GM18867 (cell line): ENCODE measurements around the gene MRTO4.
"Not testable (repeated sequence)": the region's sequence is repeated elsewhere in the genome, so short reads cannot be mapped to it uniquely, and the experiment has no call there.

Experiments
- ATAC-seq: cut with Tn5 transposase; IDR thresholded peaks from one replicate; pipeline ENCODE4 v1.9.1; 2021; ENCODE audit warnings: mild to moderate bottlenecking, moderate library complexity; ENCODE audit not compliant: unreplicated experiment

Gene MRTO4

DNA sequence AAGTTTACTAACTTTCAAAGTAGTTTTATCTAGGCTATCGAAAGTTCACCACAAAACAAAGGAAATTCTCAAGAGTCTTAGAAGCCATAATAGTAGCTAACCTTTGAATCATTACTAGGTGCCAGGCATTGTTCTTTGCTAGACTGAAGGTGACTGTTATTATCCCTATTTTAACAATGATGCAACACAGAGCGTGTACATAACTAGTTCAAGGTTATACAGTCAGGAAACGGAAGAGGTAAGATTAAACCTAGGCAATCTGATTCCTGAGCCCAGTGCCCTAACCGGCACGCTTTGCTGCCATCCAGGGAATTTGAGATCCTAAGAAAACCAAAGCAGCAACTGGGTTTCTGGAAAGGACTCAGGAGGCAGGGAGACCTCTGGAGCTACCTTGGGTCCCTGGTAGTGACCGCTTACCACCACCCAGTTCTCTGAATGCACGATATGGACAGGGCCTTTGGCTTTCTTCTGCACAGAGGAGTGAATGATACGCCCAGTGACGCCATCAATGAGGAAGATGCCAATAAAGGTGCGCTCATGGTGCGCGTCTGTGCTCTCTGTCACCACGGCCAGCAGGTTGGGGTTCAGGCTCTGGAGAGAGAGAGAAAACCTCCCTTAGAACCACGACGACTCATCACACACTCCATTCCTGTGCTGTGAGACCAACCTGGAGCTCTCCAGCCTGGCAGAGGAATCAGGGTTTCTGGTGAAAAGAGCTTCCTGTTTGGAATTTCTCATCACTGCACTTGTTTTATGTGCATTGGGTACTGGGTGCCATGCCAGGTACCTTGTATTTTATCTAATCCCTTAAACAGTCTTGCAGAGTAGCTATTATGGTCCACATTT lies 28.4 kb upstream of the MRTO4 start:
- no peak for ATAC-seq

- ATAC-seq, result no peak
These were observed 22.4 kb upstream of the MRTO4 start for GRCh38 chr1:19229229-19229628.

GRCh38 chr1:19229828-19230325 lies 21.7 kb upstream of the MRTO4 start:
- ATAC-seq, result no peak

DNA sequence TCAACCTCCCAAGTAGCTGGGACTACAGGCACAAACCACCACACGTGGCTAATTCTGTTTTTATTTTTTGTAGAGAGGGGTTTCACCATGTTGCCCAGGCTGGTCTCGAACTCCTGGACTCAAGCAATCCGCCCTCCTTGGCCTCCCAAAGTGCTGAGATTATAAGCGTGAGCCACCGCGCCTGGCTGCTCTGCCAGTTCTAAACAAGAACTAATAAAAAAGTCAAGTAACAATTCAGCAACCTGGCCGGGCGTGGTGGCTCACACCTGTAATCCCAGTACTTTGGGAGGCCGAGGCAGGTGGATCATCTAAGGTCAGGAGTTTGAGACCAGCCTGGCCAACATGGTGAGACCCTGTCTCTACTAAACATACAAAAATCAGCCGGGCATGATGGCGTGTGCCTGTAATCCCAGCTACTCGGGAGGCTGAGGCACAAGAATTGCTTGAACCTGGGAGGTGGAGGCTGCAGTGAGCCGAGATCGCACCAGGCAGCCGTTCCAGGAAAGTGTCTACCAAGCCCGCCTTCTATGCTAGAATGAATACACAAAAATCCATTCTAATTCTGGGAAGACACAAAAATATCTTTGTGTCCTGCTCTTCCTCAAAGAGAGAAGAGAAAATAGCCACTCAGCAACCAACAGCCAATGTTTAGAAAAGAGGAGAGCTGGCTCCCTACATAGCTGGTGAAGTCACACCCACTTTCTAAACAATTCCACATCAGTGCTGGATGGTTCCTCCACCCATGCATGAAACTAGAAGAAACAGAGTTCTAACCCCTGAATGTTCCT lies 19.7 kb upstream of the MRTO4 start:
- ATAC-seq, result not testable (repeated sequence)

GRCh38 chr1:19232524-19232846 lies 19.1 kb upstream of the MRTO4 start:
- ATAC-seq, result no peak

DNA sequence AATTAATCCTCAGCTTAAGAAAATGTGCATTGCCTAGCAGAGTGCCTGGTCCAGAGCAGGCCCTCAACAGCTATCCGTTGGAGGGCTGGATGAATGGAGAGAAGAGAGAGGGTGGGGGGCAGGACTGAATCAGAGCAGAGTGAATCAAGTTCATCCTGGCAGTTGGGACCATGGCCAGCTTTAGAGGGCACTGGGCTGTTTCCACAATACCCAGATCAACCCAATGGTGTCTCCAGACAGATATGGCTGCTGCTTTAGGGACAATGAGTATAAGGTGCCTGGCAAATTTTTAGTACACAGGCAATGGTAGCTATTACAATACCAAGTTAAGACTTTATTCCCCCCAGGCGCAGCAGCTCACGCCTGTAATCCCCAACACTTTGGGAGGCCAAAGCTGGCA lies 17.4 kb upstream of the MRTO4 start:
- no peak for ATAC-seq

DNA sequence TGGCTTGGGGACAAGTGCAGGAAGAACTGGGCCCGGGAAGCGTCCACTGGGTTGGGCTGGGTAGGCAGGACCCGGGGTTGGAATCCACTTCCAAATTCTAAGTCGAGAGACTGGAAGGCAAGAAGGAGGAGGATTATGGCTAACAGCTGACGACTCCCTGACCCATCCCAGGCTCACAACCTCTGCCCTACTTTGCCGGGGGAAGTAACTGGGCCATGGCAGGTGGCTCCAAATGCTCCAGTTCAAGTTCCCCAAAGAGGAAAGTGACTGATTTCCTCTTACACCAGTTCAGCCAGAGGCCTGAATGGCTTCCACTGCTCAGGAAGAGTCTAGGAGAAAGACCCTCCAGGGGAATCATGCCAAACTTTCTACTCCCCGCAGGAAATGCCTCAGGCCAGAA lies 11.7 kb upstream of the MRTO4 start:
- no peak for ATAC-seq

GRCh38 chr1:19240673-19241538 lies 10.7 kb upstream of the MRTO4 start:
- no peak for ATAC-seq

- no peak for ATAC-seq
These were observed 838 bp upstream of the MRTO4 start for GRCh38 chr1:19250629-19251304.

DNA sequence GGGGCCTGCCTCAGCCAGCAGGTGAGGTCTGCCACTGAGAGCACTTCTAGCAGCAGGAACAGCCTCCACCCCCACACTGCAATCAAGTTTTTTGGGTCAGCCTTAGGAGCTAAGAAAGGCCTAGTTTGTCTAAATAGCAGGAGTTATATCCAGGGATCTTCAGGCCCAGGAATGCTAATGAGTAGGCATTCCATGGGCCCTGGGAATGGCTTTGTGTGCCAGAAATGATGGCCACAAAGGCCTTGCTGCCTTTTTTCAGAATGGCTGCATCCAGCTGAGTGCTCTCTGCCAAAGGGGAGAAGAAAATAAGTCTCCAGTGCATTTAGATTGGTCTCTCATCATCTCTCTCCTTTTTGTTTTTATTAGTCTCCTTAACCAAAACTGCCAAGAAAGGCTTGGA lies 2.8 kb downstream of the MRTO4 start:
- no peak for ATAC-seq

DNA sequence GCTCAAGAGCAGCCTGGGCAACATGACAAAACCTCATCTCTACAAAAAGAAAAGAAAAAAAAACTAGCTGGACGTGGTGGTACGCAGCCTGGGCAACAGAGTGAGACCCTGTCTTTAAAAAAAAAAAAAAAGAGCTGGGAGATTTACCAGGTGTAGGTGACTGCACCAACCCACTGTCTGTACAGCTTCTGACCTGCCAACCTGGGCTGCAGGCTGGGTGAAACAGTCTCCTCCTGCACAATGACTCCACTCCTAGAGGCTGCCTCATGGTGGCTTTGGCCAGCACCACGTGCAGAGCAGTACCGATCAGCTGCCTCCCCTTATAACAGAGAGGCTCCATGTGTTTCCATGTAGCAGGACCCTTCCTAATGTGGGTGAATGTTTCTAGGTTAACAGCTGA lies 3.7 kb downstream of the MRTO4 start:
- ATAC-seq, result no peak

- not testable (repeated sequence) for ATAC-seq
These were observed 4.7 kb downstream of the MRTO4 start for GRCh38 chr1:19256301-19256700.

DNA sequence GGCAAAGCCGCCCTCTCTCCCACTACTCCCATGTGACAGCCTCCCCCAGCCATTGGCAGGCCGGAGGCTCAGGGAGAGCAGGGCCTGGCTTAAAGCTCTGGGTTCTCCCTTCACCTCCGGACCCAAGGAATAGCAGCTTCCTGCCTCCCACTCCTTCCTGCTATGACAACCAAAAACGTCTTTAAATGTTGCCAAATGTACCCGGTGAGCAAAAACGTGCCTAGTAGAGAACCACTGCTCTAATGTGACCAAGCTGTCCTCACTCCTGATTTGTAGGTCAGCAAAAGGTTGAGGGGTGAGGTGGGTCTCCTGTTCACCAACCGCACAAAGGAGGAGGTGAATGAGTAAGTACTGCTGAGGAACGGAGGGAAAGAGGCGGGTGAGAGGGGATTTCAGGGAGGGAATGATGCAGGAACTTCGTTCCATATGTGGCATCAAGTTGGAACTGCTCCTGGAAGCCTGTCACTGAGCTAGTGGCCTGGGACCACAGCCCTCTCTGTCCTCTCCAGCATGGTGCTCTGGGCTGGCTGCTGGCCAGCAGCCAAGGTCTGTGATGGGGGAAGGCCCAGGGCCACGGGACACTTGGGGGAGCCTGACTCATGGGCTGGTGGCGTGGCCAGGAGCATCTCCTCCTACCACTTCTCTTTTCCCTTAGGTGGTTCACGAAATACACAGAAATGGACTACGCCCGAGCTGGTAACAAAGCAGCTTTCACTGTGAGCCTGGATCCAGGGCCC lies 5.7 kb downstream of the MRTO4 start:
- ATAC-seq, result no peak

- no peak for ATAC-seq
These were observed 6.7 kb downstream of the MRTO4 start for GRCh38 chr1:19258353-19258752.

DNA sequence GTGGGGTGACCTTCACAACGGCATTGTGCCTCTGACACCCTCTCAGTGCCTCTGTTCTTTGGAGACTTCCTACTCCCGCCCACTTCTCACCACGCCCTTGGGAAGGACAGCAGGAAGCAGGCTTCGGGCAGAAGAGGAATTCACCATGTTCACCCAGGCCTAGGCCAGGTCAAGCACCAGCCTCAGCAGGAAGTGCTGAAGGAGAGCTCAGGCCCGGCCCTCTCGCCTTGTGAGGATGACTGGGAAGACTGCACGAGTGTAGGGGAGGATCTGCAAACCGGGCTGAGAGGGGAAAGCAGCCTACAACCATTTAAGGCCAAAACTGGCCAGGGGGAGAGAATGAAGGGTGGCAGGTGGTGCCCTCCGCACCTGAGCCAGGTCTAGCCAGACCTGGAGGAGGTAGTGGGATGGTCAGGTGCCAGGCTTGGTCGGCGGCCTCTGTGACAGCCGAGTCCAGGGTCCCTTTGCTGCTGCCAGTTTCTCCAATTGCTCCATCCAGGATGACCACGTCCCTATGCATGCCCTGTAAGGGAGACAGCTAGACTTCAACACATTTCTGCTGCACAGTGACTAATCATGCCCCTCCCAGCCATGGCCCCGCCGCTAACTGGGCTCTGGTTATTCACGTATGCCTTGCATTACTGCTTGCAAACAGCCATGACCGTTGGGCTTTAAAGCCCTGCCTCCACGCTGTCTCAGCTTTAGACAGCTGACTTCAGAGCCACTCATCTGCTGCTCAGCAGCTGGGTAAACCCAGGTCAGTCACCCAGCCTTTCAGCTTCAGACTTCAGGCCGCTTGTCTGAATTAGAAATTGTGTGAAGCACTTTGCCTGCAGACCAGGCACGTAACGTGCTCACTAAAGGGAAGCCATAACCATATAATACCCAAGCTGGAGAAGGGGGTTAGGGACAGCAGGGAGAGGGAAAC lies 8.9 kb downstream of the MRTO4 start:
- ATAC-seq, result no peak

GRCh38 chr1:19262047-19262446 lies 10.4 kb downstream of the MRTO4 start:
- ATAC-seq, result no peak

GRCh38 chr1:19262744-19263143 lies 11.1 kb downstream of the MRTO4 start:
- ATAC-seq, result no peak

GRCh38 chr1:19268445-19268844 lies 16.8 kb downstream of the MRTO4 start:
- no peak for ATAC-seq
